GM12878 (cell line): ENCODE measurements around the gene HCCS. TPM values are rescaled to one million over a fixed set of nuclear protein-coding genes. Genes with fewer than 3 reads are reported as not detected.
A peak's percentile ranks its signal among the peaks of the same experiment; 100 is the strongest.

Experiments
- ATAC-seq: fragments of 200-7000 bp; cut with Tn5 transposase; 3 replicates; pipeline ENCODE4 v1.9.1; 2020; ENCODE audit warnings: mild to moderate bottlenecking, moderate library complexity
- Bru-seq: library from RNA; stranded (reverse); fragments of 400-500 nt; gene quantifications from one replicate; lab custom pipeline; 2021; lab: Mats Ljungman, UMichigan
- BruChase-seq, 2 experiments: library from RNA; stranded (reverse); fragments of 400-500 nt; gene quantifications; one replicate each; lab custom pipeline; 2021; lab: Mats Ljungman, UMichigan
- BruUV-seq: library from RNA; stranded (reverse); fragments of 400-500 nt; replicated peaks from 2 replicates; lab custom pipeline; 2021; lab: Mats Ljungman, UMichigan
- CTCF ChIA-PET: fragments of 300-600 bp; sonication (Branson Sonifier 250); formaldehyde crosslinking; extraction: SDS; loops from one replicate; lab custom pipeline; 2021; ENCODE audit warnings: inconsistent platforms; lab: Yijun Ruan, JAX
- POLR2A ChIA-PET: fragments of 350-600 bp; formaldehyde crosslinking; extraction: SDS; loops from one replicate; lab custom pipeline; 2021; ENCODE audit warnings: inconsistent platforms; lab: Charles Lee
- RAD21 ChIA-PET: fragments of 300-600 bp; sonication (Branson Sonifier 250); formaldehyde crosslinking; loops from one replicate; lab custom pipeline; 2023; ENCODE audit warnings: antibody characterized with exemption; ENCODE audit not compliant: unreplicated experiment; lab: Charles Lee
- SMC1A ChIA-PET: fragments of 300-600 bp; sonication (Branson Sonifier 250); formaldehyde crosslinking; loops from one replicate; lab custom pipeline; 2023; ENCODE audit not compliant: unreplicated experiment, uncharacterized antibody; lab: Charles Lee
- DNase-seq: peaks from one replicate; pipeline ENCODE4 v3.0.0-alpha.2; 2011; ENCODE audit warnings: low read depth, low spot score
- FAIRE-seq: peaks from 3 replicates; lab custom pipeline; 2011; peaks lifted over from hg19 to GRCh38; lab: Jason Lieb, UNC
- H2AFZ ChIP-seq: 2 replicates; pipeline ENCODE4 v1.6.0; 2011; ENCODE audit warnings: low read depth, low read length, control low read depth; ENCODE audit not compliant: control insufficient read depth
- H3K27ac ChIP-seq: 2 replicates; pipeline ENCODE4 v1.5.1; 2011; ENCODE audit warnings: control low read depth; ENCODE audit not compliant: control insufficient read depth, insufficient read depth
- H3K27me3 ChIP-seq, 2 experiments: replicated peaks in 1 of 2; 2 replicates each; pipeline versions ENCODE4 v1.6.0 to v1.6.1; 2011; ENCODE audit warnings: low read length in 1 of 2; ENCODE audit not compliant: control insufficient read depth in 2 of 2, insufficient read depth in 2 of 2
- H3K36me3 ChIP-seq, 2 experiments: 2 replicates each; pipeline ENCODE4 v1.5.1; 2011; ENCODE audit warnings: low read length in 1 of 2; ENCODE audit not compliant: control insufficient read depth in 2 of 2, insufficient read depth in 2 of 2
- H3K4me1 ChIP-seq: 2 replicates; pipeline ENCODE4 v1.6.1; 2011; ENCODE audit warnings: mild to moderate bottlenecking, low read length, moderate library complexity, mixed read lengths; ENCODE audit not compliant: control insufficient read depth, insufficient read depth
- H3K4me2 ChIP-seq: 2 replicates; pipeline ENCODE4 v1.6.0; 2011; ENCODE audit warnings: control low read depth; ENCODE audit not compliant: control insufficient read depth, insufficient read depth
- H3K4me3 ChIP-seq: fragments of 200-600 bp; sonication (generic); 2 replicates; pipeline ENCODE4 v1.5.1; 2016
- H3K79me2 ChIP-seq: 2 replicates; pipeline ENCODE4 v1.6.0; 2011; ENCODE audit warnings: low read length; ENCODE audit not compliant: control insufficient read depth, insufficient read depth
- H3K9ac ChIP-seq: 2 replicates; pipeline ENCODE4 v1.8.0; 2011; ENCODE audit warnings: low read length, control low read depth, mixed read lengths; ENCODE audit not compliant: control insufficient read depth, insufficient read depth
- H3K9me3 ChIP-seq: replicated peaks from 3 replicates; pipeline ENCODE4 v1.5.1; 2011; ENCODE audit warnings: mild to moderate bottlenecking, low read length; ENCODE audit not compliant: control insufficient read depth, insufficient read depth
- H4K20me1 ChIP-seq: 2 replicates; pipeline ENCODE4 v1.6.0; 2011; ENCODE audit not compliant: control insufficient read depth, insufficient read depth
- BACH1 ChIP-seq: fragments of 450-650 bp; IDR thresholded peaks from 2 replicates; pipeline ENCODE4 v1.6.1; 2017; ENCODE audit warnings: mild to moderate bottlenecking, borderline replicate concordance
- BCL11A ChIP-seq: IDR thresholded peaks from 2 replicates; pipeline ENCODE4 v1.6.1; 2011; ENCODE audit warnings: low read depth, low read length
- CBX5 ChIP-seq: sonication (generic); IDR thresholded peaks from 2 replicates; pipeline ENCODE4 v1.6.1; 2016; ENCODE audit warnings: low read depth, moderate library complexity, mild to moderate bottlenecking, inconsistent platforms
- CREB1 ChIP-seq: IDR thresholded peaks from 2 replicates; pipeline ENCODE4 v1.6.1; 2012; ENCODE audit warnings: low read depth, mild to moderate bottlenecking, inconsistent platforms
- EGR1 ChIP-seq, 2 experiments: IDR thresholded peaks; 1 replicate in 1 of 2; 2 replicates in 1 of 2; pipeline ENCODE4 v1.6.1; 2011 to 2012; ENCODE audit warnings: low read depth in 2 of 2, low read length in 2 of 2, borderline replicate concordance in 1 of 2, mild to moderate bottlenecking in 1 of 2, moderate library complexity in 1 of 2
- IKZF1 ChIP-seq: fragments of 450-650 bp; conservative IDR thresholded peaks from 2 replicates; pipeline ENCODE4 v1.6.1; 2017; ENCODE audit warnings: antibody characterized with exemption, mild to moderate bottlenecking
- JUND ChIP-seq: IDR thresholded peaks from 2 replicates; pipeline ENCODE4 v1.6.1; 2012; ENCODE audit warnings: low read depth, mild to moderate bottlenecking, low read length, improper control_type of control experiment, moderate library complexity
- NFXL1 ChIP-seq: fragments of 450-650 bp; IDR thresholded peaks from 2 replicates; pipeline ENCODE4 v1.6.1; 2017; ENCODE audit warnings: antibody characterized with exemption, mild to moderate bottlenecking, borderline replicate concordance
- NKRF ChIP-seq: fragments of 450-650 bp; conservative IDR thresholded peaks from 2 replicates; pipeline ENCODE4 v1.6.1; 2017; ENCODE audit warnings: mild to moderate bottlenecking, moderate library complexity
- POLR2AphosphoS5 ChIP-seq: IDR thresholded peaks from 2 replicates; pipeline ENCODE4 v1.6.1; 2011; ENCODE audit warnings: mild to moderate bottlenecking, low read length, inconsistent platforms
- RUNX3 ChIP-seq: IDR thresholded peaks from 2 replicates; pipeline ENCODE4 v1.6.1; 2012; ENCODE audit warnings: low read length, inconsistent platforms
- WGBS: methylation state at CpG from one replicate; pipeline ENCODE4 v1.1.6; 2016; ENCODE audit warnings: low lambda C conversion rate; ENCODE audit not compliant: insufficient replicate concordance, insufficient coverage; ENCODE audit errors: missing lambda C conversion rate; 5-methylcytosine and 5-hydroxymethylcytosine counted together
- in situ Hi-C: fragments of 300-500 bp; cut with MboI; formaldehyde crosslinking; loops from 9 replicates; pipeline ENCODE4 v1.14.3; 2018; ENCODE audit warnings: mixed read lengths
- intact Hi-C: fragments of 100-400 bp; cut with micrococcal nuclease; formaldehyde crosslinking; loops from one replicate; pipeline ENCODE4 v1.14.2; 2022; ENCODE audit not compliant: unreplicated experiment
- long read RNA-seq, 2 experiments: library from polyadenylated mRNA; unstranded; transcript quantifications; one replicate each; pipeline ENCODE4 v2.0.0, GENCODE V29; 2019 to 2020
- polyA minus RNA-seq, 3 experiments: library from RNA; depleted of rRNA, polyadenylated mRNA; stranded (reverse); fragments of >200 nt; gene quantifications; 2 replicates each; pipeline ENCODE4 v1.2.3, GENCODE V29; 2011
- polyA plus RNA-seq, 11 experiments: library from polyadenylated mRNA; depleted of rRNA in 4 of 11; unstranded in 6 of 11; stranded (reverse) in 5 of 11; fragments of >200 nt; fragmentation: Nextera tagmentation in 4 of 11; fragmentation: Illumina TruSeq in 1 of 11; extraction: Ambion mirVana in 4 of 11; extraction: Trizol in 1 of 11; gene quantifications; 1 replicate in 1 of 11; 2 replicates in 10 of 11; pipeline versions ENCODE4 v1.2.1 to v1.2.3, GENCODE V29; 2011 to 2016; ENCODE audit warnings: inconsistent platforms in 2 of 11, missing spikeins in 2 of 11, low read depth in 1 of 11
- total RNA-seq, 4 experiments: library from RNA; depleted of rRNA in 3 of 4; stranded (reverse); fragments of >200 nt in 3 of 4; fragmentation: Illumina TruSeq in 1 of 4; extraction: Trizol in 1 of 4; gene quantifications; 2 replicates each; pipeline versions ENCODE4 v1.2.1 to v1.2.3, GENCODE V29; 2013 to 2021
- TF ChIP-seq, protein P1 (sequence below): fragments of 450-650 bp; IDR thresholded peaks from 2 replicates; pipeline ENCODE4 v1.6.1; 2016; ENCODE audit warnings: mild to moderate bottlenecking
- TF ChIP-seq, protein P2 (sequence below): IDR thresholded peaks from 2 replicates; pipeline ENCODE4 v1.6.1; 2011; ENCODE audit warnings: low read depth, low read length, improper control_type of control experiment, borderline replicate concordance

The HCCS gene
- total RNA-seq (2013; cell fraction: nucleolus; rRNA removed): 8.3 and 8.4 TPM in 2 replicates
- 20.3 and 20.4 TPM in 2 replicates for total RNA-seq (2014; rRNA removed)
- 22.2 and 27.5 TPM in 2 replicates for total RNA-seq (2014; rRNA removed; fragmentation: Illumina TruSeq; extraction: Trizol)
- total RNA-seq (2021): 30.0 and 36.0 TPM in 2 replicates
- polyA plus RNA-seq (2011; ENCODE audit: low read depth): 18.2 TPM
- 39.3 and 44.3 TPM in 2 replicates for polyA plus RNA-seq (2011; rRNA removed)
- 22.5 and 22.6 TPM in 2 replicates for polyA plus RNA-seq (2011; cell fraction: cytosol; rRNA removed)
- polyA plus RNA-seq (2011; cell fraction: nucleus; rRNA removed): 10.8 and 13.5 TPM in 2 replicates
- 20.7 and 21.1 TPM in 2 replicates for polyA plus RNA-seq (2012)
- polyA plus RNA-seq (2014; fragmentation: Illumina TruSeq; extraction: Trizol): 38.2 and 39.4 TPM in 2 replicates
- polyA plus RNA-seq (2014; fragmentation: Nextera tagmentation; extraction: Ambion mirVana): 10 to 100 TPM; 11.8 to 15.6 TPM
- 32.2 and 37.7 TPM in 2 replicates for polyA plus RNA-seq (2014; rRNA removed)
- 10 to 100 TPM; 65.8 to 69.6 TPM for polyA plus RNA-seq (2016; fragmentation: Nextera tagmentation; extraction: Ambion mirVana)
- 20.8 and 26.8 TPM in 2 replicates for polyA minus RNA-seq (2011; rRNA and poly(A)+ RNA removed)
- polyA minus RNA-seq (2011; cell fraction: cytosol; rRNA and poly(A)+ RNA removed): 8.5 and 9.8 TPM in 2 replicates
- polyA minus RNA-seq (2011; cell fraction: nucleus; rRNA and poly(A)+ RNA removed): 3.0 and 5.0 TPM in 2 replicates
- Bru-seq, nascent RNA: percentile 86 among the genes with signal in this experiment
- percentile 76 among the genes with signal in this experiment for BruChase-seq, experiment 1, labeled RNA remaining after a 6-hour chase
- percentile 84 among the genes with signal in this experiment for BruChase-seq, experiment 2, labeled RNA remaining after a 2-hour chase
- long read RNA-seq, experiment 1, transcript HCCS-202 (7 exons, 1,072 nt): major isoform, 17 of 18 reads
- long read RNA-seq, experiment 1, partial matches to known transcripts: 0 of 18 reads
- long read RNA-seq, experiment 1, other reads (novel, unspliced or antisense): 0 of 18 reads
- long read RNA-seq, experiment 2, transcript HCCS-202 (7 exons, 1,072 nt): major isoform, 50 of 68 reads
- long read RNA-seq, experiment 2, transcript HCCS-201 (7 exons, 2,277 nt): minor isoform, 6 of 68 reads
- long read RNA-seq, experiment 2, partial matches to known transcripts: 3 of 68 reads
- long read RNA-seq, experiment 2, other reads (novel, unspliced or antisense): 7 of 68 reads

- Histone ChIP-seq H3K9me3 (no peaks in the 10 kb centered on the region), H3K4me3 (peak within 1 kb of the TSS; percentile 69), H3K79me2 (peaks cover 28% of the 10 kb centered on the region), H4K20me1 (no peaks in the 10 kb centered on the region), H3K4me1 (no peaks in the 10 kb centered on the region; the same call in 1 of the 2 replicates), H3K27me3 (no peaks in the 10 kb centered on the region), H3K36me3 (peaks cover 0 to 5% of the 10 kb centered on the region in 2 experiments; a peak in 3 of 4 replicates), H3K27ac (peak within 1 kb of the TSS; percentile 91), H3K4me2 (peak within 1 kb of the TSS; percentile 69), H2AFZ (peak within 1 kb of the TSS; percentile 24), H3K9ac (peak within 1 kb of the TSS; percentile 86)
- ChIA-PET SMC1A (no interaction called here), RAD21 (no interaction called here), CTCF (interaction anchor here (0.6 to 0.9 kb wide), 3 partner anchors 9 to 915 kb away, joined by 3 read pairs; no protein-coding TSS in a partner anchor), POLR2A (interaction anchor here (0.7 to 0.9 kb wide), 2 partner anchors 168 to 1048 kb away, joined by 3 read pairs; no protein-coding TSS in a partner anchor)
- ATAC-seq (peak; percentile 88), FAIRE-seq (no peak), DNase-seq (peak; percentile 46)
- BruUV-seq: TSS peak; percentile 61
- WGBS: 34% methylated on average over 58 of the region's 58 CpGs
- intact Hi-C loops (no loop called here), in situ Hi-C loops (loop anchor here (25.0 kb wide), 1 partner anchor 1124 kb away; no protein-coding TSS in a partner anchor)
- TF ChIP-seq NKRF (peak; percentile 53; the same call in 1 of the 2 replicates), JUND (no peak), CREB1 (peak; percentile 84), BACH1 (no peak), BCL11A (no peak), POLR2AphosphoS5 (peak; percentile 71), EGR1 (IDR thresholded peaks at IDR 0.05; ENCODE audit: borderline replicate concordance in 1 of 2, low read depth in 2 of 2, low read length in 2 of 2) (peak in 1 of 2 experiments; percentile 32; a peak in 1 of 3 replicates), RUNX3 (peak; percentile 72), NFXL1 (no peak), IKZF1 (peak; percentile 48), CBX5 (peak; percentile 70; the same call in 1 of the 2 replicates)
- TF ChIP-seq, protein P1, sequence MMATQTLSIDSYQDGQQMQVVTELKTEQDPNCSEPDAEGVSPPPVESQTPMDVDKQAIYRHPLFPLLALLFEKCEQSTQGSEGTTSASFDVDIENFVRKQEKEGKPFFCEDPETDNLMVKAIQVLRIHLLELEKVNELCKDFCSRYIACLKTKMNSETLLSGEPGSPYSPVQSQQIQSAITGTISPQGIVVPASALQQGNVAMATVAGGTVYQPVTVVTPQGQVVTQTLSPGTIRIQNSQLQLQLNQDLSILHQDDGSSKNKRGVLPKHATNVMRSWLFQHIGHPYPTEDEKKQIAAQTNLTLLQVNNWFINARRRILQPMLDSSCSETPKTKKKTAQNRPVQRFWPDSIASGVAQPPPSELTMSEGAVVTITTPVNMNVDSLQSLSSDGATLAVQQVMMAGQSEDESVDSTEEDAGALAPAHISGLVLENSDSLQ: peak; percentile 96
- TF ChIP-seq, protein P2, sequence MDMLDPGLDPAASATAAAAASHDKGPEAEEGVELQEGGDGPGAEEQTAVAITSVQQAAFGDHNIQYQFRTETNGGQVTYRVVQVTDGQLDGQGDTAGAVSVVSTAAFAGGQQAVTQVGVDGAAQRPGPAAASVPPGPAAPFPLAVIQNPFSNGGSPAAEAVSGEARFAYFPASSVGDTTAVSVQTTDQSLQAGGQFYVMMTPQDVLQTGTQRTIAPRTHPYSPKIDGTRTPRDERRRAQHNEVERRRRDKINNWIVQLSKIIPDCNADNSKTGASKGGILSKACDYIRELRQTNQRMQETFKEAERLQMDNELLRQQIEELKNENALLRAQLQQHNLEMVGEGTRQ: no peak
Observed at GRCh38 chrX:11111037-11111851, at the start of gene HCCS. Gene HCCS, plus strand, starts transcription at chrX:11111332. Its CDS starts 729 bp downstream, at chrX:11112061.
